NT2/D1 (cell line): ENCODE measurements around the gene STX16.

ENCODE experiments used
- SUZ12 ChIP-seq: IDR thresholded peaks from 2 replicates; pipeline ENCODE4 v1.6.1; 2011; ENCODE audit not compliant: insufficient read length, insufficient read depth; ENCODE audit errors: extremely low read depth
- ZNF274 ChIP-seq: IDR thresholded peaks from 2 replicates; pipeline ENCODE4 v1.6.1; 2011; ENCODE audit warnings: mild to moderate bottlenecking, low read depth, low read length

- TF ChIP-seq ZNF274 = no peak
- no peak for TF ChIP-seq SUZ12
These were observed 47.9 kb downstream of the STX16 start for GRCh38 chr20:58698741-58699622.
